ENCODE measurements around the gene SPA17.

- peak; percentile 42 for TF ChIP-seq CTCF (IDR thresholded peaks at IDR 0.05; ENCODE audit: insufficient read depth, low read depth, low read length)
- TF ChIP-seq EZH2 (IDR thresholded peaks at IDR 0.05; ENCODE audit: insufficient read depth, low read length), result no peak
Measured at GRCh38 chr11:124633355-124633754, 40.3 kb upstream of the SPA17 start.

Measured in astrocyte (in vitro differentiated cells and primary cell).